GM19397 (cell line): ENCODE results near the gene CPE.
"Not testable (repeated sequence)": the region's sequence is repeated elsewhere in the genome, so short reads cannot be mapped to it uniquely, and the experiment has no call there.

Source experiments
- ATAC-seq: cut with Tn5 transposase; IDR thresholded peaks from one replicate; pipeline ENCODE4 v1.9.1; 2021; ENCODE audit warnings: mild to moderate bottlenecking, moderate library complexity; ENCODE audit not compliant: unreplicated experiment

CPE gene

GRCh38 chr4:165403048-165403447 is 24.2 kb downstream of the CPE start:
- ATAC-seq, result no peak

DNA sequence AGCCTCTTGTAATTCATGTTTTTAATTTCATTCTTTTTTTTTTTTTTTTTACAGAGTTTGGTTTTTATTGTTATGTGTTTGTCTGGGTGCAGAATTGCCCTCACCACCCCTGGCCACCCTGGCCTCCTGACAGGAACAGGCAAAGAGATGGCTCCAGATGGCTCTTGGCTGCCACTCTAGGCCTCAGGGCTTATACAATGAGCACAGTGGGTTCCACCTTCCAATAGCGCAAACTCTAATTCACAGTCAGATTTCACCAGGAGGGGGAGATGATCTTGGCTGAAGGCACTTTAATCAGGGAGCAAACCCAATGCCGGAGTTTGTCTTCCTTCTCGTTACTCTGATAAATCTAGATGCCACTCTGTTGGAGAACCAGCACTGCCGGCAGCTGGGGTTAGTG is 24.8 kb downstream of the CPE start:
- no peak for ATAC-seq

DNA sequence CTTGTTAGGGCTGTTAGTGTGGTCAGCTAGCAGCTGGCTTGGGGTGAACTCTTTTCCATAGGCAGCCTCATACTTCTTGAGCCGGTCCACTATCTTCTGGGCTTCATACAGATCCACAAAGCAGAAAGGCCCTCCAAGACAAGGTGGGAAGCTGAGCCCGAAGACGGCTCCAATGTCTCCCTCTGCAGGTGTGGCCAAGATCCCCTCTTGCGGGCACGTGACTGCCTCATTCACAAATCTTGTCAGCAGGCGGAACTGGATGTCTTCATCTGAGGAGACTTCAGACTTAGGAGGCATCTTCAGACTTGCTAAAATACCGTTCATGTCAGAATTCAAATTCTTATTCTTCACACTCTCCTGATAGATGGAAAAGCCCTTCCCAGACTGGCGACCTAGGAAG is 25.3 kb downstream of the CPE start:
- ATAC-seq, result no peak

DNA sequence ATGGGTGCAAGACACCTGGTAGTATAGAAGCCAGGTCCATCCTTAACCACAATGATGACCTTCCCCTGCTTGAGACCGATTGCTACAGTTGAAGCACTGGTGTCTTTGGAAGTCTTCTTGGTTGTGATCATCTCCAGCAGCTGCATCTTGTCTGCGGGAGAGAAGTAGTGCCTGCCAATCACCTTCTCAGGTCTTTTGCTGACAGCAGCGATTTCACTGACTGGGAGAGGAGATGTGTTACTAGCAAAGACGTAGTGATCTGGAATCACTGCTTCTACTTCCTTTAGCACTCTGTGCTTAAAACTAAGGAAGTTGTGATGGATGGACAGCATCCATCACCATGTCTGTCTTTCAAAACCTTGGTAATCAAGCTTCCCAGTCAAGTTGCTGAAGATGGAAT is 25.9 kb downstream of the CPE start:
- ATAC-seq, result no peak

DNA sequence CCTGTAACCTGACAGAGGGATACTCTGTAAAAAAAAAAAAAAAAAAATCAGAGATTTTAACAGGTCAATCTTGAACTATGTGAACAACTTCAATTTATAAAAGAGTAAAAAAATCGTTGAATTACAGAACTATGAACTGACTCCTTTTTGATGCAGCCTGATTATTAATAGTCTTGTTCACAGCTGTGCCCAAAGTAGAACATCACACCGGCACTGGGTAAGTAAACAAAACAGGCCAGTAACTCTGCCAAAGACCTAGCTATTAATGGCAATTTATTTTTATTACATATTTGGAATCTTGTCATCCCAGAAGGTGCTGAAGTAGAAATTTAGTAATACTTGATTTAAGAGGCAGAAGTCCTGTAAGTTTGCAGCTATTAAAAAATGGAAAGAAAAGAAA is 31.4 kb downstream of the CPE start:
- no peak for ATAC-seq

- no peak for ATAC-seq
Measured at GRCh38 chr4:165415910-165416309, 37.1 kb downstream of the CPE start.

- ATAC-seq, result no peak
Measured at GRCh38 chr4:165418073-165418472, 39.3 kb downstream of the CPE start.

DNA sequence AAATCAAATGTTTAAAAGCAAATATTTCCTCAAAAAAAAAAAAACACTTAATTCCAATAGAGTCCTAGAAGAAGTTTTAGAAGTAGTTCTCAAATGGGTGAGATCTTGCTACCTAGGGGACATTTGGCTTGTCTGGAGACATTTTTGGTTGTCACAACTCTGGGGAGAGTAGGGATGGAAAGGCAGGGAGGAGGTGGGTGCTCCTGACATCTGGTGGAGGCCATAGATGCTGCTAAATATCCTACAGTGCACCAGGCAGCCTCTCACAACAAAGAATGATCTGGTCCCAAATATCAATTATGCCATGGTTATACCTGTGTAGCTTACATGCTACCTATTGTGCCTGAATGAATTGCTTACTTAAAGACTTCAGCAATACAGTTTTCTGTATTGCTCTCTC is 46.8 kb downstream of the CPE start:
- ATAC-seq, result no peak

DNA sequence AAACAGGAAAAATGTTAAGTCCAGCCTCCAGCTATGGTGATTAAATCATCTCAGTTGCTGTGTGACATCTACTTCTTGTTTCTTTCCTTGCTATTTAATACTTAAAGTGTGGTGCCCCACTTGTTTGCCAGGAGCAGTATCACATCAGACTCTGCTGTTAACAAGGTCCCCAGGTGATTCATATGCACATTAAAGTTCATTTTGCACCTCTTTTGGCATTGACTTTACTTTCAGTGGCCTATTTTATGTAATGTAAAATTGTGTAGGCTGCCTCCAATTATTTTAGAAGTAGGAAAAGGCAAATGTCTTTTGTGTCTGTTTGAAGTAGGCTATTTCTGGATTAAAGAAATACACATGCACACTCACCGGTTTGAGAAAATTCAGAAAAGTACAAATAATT is 47.5 kb downstream of the CPE start:
- ATAC-seq, result no peak

- ATAC-seq, result no peak
Measured at GRCh38 chr4:165426823-165427222, 48.0 kb downstream of the CPE start.

DNA sequence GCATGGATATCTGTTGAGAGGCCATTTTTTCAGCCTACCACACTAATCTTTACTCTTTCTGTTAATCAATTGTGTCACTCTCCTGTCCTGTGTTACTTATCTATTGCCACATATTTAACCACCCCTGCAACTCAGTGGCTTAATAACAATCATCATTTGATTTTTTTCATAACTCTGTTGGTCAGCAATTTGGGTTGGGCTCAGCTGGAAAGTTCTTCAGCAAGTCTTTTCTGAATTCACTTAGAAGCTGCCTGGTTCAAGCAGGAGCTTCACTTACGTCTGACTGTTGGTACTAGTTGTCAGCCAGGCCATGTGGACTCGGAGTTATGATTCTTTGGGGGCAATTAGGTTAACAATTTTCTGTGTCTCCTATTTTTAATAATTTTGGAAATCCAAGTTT is 50.1 kb downstream of the CPE start:
- no peak for ATAC-seq

- no peak for ATAC-seq
Measured at GRCh38 chr4:165433529-165433928, 54.7 kb downstream of the CPE start.

DNA sequence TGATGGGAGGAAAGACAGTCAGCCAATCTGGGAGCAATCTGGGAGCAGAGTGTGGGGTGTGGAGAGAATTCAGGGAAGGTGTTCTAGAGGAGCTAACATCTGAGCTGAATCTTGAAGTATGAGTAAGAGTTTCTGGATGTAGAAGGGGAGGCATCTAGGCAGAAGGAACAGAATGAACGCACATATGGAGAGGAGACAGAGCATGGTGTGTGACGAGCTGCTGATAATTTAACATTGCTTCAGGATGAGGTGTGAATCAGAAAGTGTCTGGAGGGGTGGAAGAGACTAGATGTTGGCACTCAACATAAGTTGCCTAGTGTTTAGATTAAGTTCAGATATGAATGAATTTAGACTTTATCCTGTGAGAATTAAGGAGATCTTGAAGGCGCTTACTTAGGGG is 58.9 kb downstream of the CPE start:
- no peak for ATAC-seq

DNA sequence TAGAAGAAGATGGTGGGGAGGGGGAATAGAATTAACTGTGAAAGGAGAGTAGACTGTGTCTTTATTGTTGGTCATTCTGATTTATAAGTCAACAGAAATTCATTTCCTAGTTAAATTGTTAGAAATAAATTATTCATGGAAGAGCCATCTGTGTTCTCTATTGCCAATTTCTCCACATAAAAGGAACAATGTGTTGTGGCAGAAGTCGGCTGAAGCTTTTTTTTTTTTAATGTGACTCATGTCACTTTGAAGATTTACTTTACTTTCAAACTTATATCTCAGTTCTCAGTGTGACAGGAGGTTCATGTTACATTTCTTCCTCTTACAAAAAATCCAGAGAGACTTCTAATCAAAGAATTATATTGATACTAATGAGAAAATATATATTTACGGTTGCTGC is 60.5 kb downstream of the CPE start:
- no peak for ATAC-seq

- ATAC-seq, result no peak
Measured at GRCh38 chr4:165439981-165440380, 61.2 kb downstream of the CPE start.

DNA sequence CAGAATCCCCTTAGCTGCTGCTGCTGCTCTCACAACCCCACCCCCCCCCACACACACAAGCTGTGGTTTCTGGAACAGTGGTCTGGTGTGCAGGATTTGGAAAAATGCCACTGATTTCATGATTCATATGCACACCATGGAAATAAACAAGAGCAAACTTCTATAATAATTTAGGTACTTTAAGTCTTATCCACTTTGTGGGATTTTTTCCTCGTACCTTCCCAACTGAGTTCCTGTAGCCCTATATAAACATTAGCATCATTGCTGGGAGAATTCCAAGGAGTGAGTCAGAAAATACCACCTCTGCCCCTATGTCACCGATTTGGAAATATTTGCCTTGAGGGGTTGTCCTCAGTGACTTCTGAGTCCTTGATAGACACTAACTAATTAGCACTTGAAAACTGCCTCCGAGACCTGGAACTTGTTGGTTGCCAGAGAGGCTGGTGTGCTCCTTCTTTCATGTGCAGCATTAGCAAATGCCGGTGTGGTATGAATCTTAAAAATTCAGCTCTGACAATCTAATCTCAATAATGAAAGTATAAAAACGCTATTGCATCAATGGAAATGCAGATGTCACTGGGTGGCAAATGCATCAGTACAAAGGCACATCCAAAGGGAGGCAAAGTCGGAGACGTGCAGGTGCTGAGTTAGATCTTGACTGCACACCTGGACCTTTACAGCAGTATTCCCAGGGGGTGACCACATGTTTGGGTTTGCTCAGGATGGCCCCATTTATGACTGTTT is 61.8 kb downstream of the CPE start:
- no peak for ATAC-seq

DNA sequence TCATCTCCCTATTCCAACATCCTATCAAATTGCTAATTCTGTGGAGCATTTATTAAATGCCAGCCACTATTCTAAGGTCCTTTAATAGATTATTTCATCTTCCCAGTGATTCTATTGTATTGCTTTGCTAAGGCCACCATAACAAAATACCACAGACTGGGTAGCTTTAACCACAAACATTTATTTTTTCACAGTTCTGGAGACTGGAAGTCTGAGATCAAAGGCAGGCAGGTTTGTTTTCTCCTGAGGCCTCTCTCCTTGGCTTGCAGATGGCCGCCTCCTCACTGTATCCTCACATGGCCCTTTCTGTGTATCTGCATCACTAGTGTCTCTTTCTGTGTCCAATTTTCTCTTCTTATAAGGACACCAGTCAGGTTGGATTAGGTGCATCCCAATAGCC is 64.5 kb downstream of the CPE start:
- no peak for ATAC-seq

- no peak for ATAC-seq
Measured at GRCh38 chr4:165448700-165449099, 69.9 kb downstream of the CPE start.

DNA sequence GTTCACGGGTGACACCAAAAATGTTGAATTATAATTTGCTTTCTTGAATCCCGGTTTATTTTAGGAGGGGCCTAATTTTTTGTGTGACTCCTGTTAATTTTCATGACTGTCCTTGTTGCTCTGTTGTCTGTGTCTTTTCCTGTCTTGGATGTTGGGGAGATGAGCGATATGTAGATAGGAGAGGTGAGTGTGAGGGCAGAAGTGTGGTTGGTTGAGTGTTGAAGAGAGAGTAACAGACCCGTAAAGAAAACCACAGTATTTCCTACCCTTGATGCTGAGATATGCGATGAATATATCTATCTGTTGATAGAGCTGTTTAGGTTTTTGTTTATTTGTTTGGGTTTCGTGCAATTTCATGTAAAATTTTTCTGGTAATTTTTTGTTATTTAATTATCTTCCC is 70.5 kb downstream of the CPE start:
- ATAC-seq, result no peak

DNA sequence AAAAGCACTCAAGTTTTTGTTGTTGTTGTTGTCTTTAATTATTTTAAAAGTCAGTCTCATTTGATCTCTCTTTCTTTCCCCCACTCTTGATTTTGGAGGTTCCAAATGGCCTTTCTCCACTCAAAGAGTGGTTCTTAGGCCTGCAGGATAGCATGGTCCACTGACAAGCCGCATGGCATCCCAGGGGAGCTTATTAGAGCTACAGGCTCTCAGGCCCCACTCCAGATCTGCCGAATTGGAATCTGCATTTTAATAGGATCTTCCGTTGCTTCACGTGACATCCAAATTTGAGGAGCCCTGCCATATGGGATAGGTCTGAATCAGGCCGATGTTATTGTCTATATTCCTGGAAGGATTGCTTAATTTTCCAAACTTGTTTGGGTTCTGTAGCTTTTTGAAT is 72.1 kb downstream of the CPE start:
- no peak for ATAC-seq

GRCh38 chr4:165453140-165453539 is 74.3 kb downstream of the CPE start:
- not testable (repeated sequence) for ATAC-seq

GRCh38 chr4:165454426-165454825 is 75.6 kb downstream of the CPE start:
- ATAC-seq, result no peak

DNA sequence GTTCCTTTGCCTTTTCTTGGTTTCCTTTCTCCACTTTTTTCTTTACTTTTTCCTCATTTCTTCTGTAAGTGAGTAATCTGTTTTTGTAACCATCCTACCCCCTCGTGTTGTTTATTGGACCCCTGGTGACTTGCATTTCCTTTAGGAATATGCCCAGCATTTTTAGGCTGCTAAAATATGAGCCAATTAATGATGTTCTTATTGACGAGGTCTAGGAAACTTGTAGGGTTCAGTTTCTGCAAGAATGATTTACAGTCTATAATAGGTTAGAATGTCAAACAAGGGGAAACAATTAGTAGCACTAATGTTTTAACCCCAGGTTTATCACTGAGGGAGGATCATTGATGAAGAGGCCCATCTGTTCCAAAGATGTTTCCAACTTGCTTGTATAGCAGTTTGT is 79.0 kb downstream of the CPE start:
- ATAC-seq, result no peak
